Measurements from ENCODE around the gene CD38. TPM values are rescaled to one million over a fixed set of nuclear protein-coding genes. Genes with fewer than 3 reads are reported as not detected.

Gene CD38
- total and polyA plus RNA-seq, 5 donors from 2014 or later = 4.8 to 14.5 (median 6.4) TPM

GRCh38 chr4:15740764-15741404, 37.2 kb upstream of the CD38 start:
- Mint-ChIP-seq H3K9me3 (peaks cover 2 to 22% (median 9%) of the 10 kb centered on the region in 7 donors), H3K4me1 (peaks cover 0 to 13% (median 5%) of the 10 kb centered on the region in 4 donors), H3K27ac (no peak overlapping the region), H3K27me3 (peaks cover 24% of the 10 kb centered on the region), H3K36me3 (peaks cover 7% of the 10 kb centered on the region), H3K4me3 (no peak overlapping the region)
- Histone ChIP-seq H3K4me3 (ENCODE audit: low read depth, low read length) (no peak overlapping the region), H3K27ac (ENCODE audit: insufficient read depth, low read length, poor library complexity, severe bottlenecking) (no peak overlapping the region), H3K9me3 (ENCODE audit: control insufficient read depth in 2 of 2, low read length in 2 of 2) (peaks cover 9 to 15% of the 10 kb centered on the region in 2 experiments), H3K4me1 (ENCODE audit: control insufficient read depth, insufficient read depth, low read length, poor library complexity, severe bottlenecking) (no peaks in the 10 kb centered on the region), H3K27me3 (ENCODE audit: control insufficient read depth, insufficient read depth, low read length) (peaks cover 4% of the 10 kb centered on the region), H3K36me3 (ENCODE audit: control insufficient read depth, insufficient read depth, low read length) (no peaks in the 10 kb centered on the region)
- no peak for ATAC-seq (ENCODE audit: low read depth in 2 of 2)
- DNase-seq = no peak

- Mint-ChIP-seq H3K27ac (no peak overlapping the region), H3K27me3 (peaks cover 17% of the 10 kb centered on the region), H3K4me1 (peaks cover 0 to 12% (median 6%) of the 10 kb centered on the region in 4 donors), H3K9me3 (peaks cover 3 to 22% (median 9%) of the 10 kb centered on the region in 7 donors), H3K4me3 (no peak overlapping the region), H3K36me3 (peaks cover 12% of the 10 kb centered on the region)
- no peak for DNase-seq
- Histone ChIP-seq H3K4me3 (ENCODE audit: low read depth, low read length) (no peak overlapping the region), H3K9me3 (ENCODE audit: control insufficient read depth in 2 of 2, low read length in 2 of 2) (peaks cover 12 to 15% of the 10 kb centered on the region in 2 experiments), H3K4me1 (ENCODE audit: control insufficient read depth, insufficient read depth, low read length, poor library complexity, severe bottlenecking) (no peaks in the 10 kb centered on the region), H3K27me3 (ENCODE audit: control insufficient read depth, insufficient read depth, low read length) (peaks cover 4% of the 10 kb centered on the region), H3K36me3 (ENCODE audit: control insufficient read depth, insufficient read depth, low read length) (no peaks in the 10 kb centered on the region), H3K27ac (ENCODE audit: insufficient read depth, low read length, poor library complexity, severe bottlenecking) (no peak overlapping the region)
- no peak for ATAC-seq (ENCODE audit: low read depth in 2 of 2)
Observed at GRCh38 chr4:15742083-15742582, 36.0 kb upstream of the CD38 start.

- Mint-ChIP-seq H3K27ac (no peak overlapping the region), H3K9me3 (peaks cover 3 to 22% (median 9%) of the 10 kb centered on the region in 7 donors), H3K4me3 (no peak overlapping the region), H3K27me3 (peaks cover 12% of the 10 kb centered on the region), H3K36me3 (peaks cover 12% of the 10 kb centered on the region), H3K4me1 (peaks cover 0 to 8% (median 6%) of the 10 kb centered on the region in 4 donors)
- H3K4me3 ChIP-seq (ENCODE audit: low read depth, low read length) = no peak overlapping the region
- H3K27me3 ChIP-seq (ENCODE audit: control insufficient read depth, insufficient read depth, low read length) = peaks cover under 1% of the 10 kb centered on the region
- no peak overlapping the region for H3K27ac ChIP-seq (ENCODE audit: insufficient read depth, low read length, poor library complexity, severe bottlenecking)
- ATAC-seq (ENCODE audit: low read depth in 2 of 2) (no peak), DNase-seq (no peak)
- H3K9me3 ChIP-seq (ENCODE audit: control insufficient read depth in 2 of 2, low read length in 2 of 2) = peaks cover 12 to 15% of the 10 kb centered on the region in 2 experiments
- H3K4me1 ChIP-seq (ENCODE audit: control insufficient read depth, insufficient read depth, low read length, poor library complexity, severe bottlenecking) = no peaks in the 10 kb centered on the region
- no peaks in the 10 kb centered on the region for H3K36me3 ChIP-seq (ENCODE audit: control insufficient read depth, insufficient read depth, low read length)
Observed at GRCh38 chr4:15742637-15743036, 35.5 kb upstream of the CD38 start.

- DNase-seq (no peak), ATAC-seq (ENCODE audit: low read depth in 2 of 2) (no peak)
- Histone ChIP-seq H3K36me3 (ENCODE audit: control insufficient read depth, insufficient read depth, low read length) (no peaks in the 10 kb centered on the region), H3K4me3 (ENCODE audit: low read depth, low read length) (no peak overlapping the region), H3K9me3 (ENCODE audit: control insufficient read depth in 2 of 2, low read length in 2 of 2) (peaks cover 12 to 15% of the 10 kb centered on the region in 2 experiments), H3K4me1 (ENCODE audit: control insufficient read depth, insufficient read depth, low read length, poor library complexity, severe bottlenecking) (no peaks in the 10 kb centered on the region), H3K27me3 (ENCODE audit: control insufficient read depth, insufficient read depth, low read length) (no peaks in the 10 kb centered on the region), H3K27ac (ENCODE audit: insufficient read depth, low read length, poor library complexity, severe bottlenecking) (no peak overlapping the region)
- Mint-ChIP-seq H3K9me3 (peaks cover 3 to 22% (median 9%) of the 10 kb centered on the region in 7 donors), H3K27ac (no peak overlapping the region), H3K4me3 (no peak overlapping the region), H3K36me3 (peaks cover 12% of the 10 kb centered on the region), H3K27me3 (peaks cover 7% of the 10 kb centered on the region), H3K4me1 (peaks cover 0 to 8% (median 3%) of the 10 kb centered on the region in 4 donors)
Observed at GRCh38 chr4:15744016-15744545, 34.0 kb upstream of the CD38 start.

- Histone ChIP-seq H3K4me3 (ENCODE audit: low read depth, low read length) (no peak overlapping the region), H3K4me1 (ENCODE audit: control insufficient read depth, insufficient read depth, low read length, poor library complexity, severe bottlenecking) (no peaks in the 10 kb centered on the region), H3K27ac (ENCODE audit: insufficient read depth, low read length, poor library complexity, severe bottlenecking) (no peak overlapping the region), H3K36me3 (ENCODE audit: control insufficient read depth, insufficient read depth, low read length) (no peaks in the 10 kb centered on the region), H3K27me3 (ENCODE audit: control insufficient read depth, insufficient read depth, low read length) (no peaks in the 10 kb centered on the region), H3K9me3 (ENCODE audit: control insufficient read depth in 2 of 2, low read length in 2 of 2) (peaks cover 12 to 15% of the 10 kb centered on the region in 2 experiments)
- peaks cover 0 to 8% (median 1%) of the 10 kb centered on the region in 4 donors for H3K4me1 Mint-ChIP-seq
- H3K27ac Mint-ChIP-seq = no peak overlapping the region
- ATAC-seq (ENCODE audit: low read depth in 2 of 2) (no peak), DNase-seq (no peak)
- peaks cover 1 to 19% (median 7%) of the 10 kb centered on the region in 7 donors for H3K9me3 Mint-ChIP-seq
- peaks cover 3% of the 10 kb centered on the region for H3K27me3 Mint-ChIP-seq
- no peak overlapping the region for H3K4me3 Mint-ChIP-seq
- peaks cover 10% of the 10 kb centered on the region for H3K36me3 Mint-ChIP-seq
Observed at GRCh38 chr4:15746110-15746509, 32.0 kb upstream of the CD38 start.

- no peak for ATAC-seq (ENCODE audit: low read depth in 2 of 2)
- peaks cover 0 to 3% of the 10 kb centered on the region in 2 experiments for H3K9me3 ChIP-seq (ENCODE audit: control insufficient read depth in 2 of 2, low read length in 2 of 2)
- H3K9me3 Mint-ChIP-seq = peaks cover 0 to 6% (median 3%) of the 10 kb centered on the region in 7 donors
- H3K4me3 ChIP-seq (ENCODE audit: low read depth, low read length) = no peak overlapping the region
- no peak for DNase-seq
- no peak overlapping the region for H3K27ac Mint-ChIP-seq
- H3K36me3 ChIP-seq (ENCODE audit: control insufficient read depth, insufficient read depth, low read length) = no peaks in the 10 kb centered on the region
- H3K4me1 Mint-ChIP-seq = peaks cover 0 to 17% (median 8%) of the 10 kb centered on the region in 4 donors
- no peak overlapping the region for H3K27ac ChIP-seq (ENCODE audit: insufficient read depth, low read length, poor library complexity, severe bottlenecking)
- no peak overlapping the region for H3K4me3 Mint-ChIP-seq
- H3K4me1 ChIP-seq (ENCODE audit: control insufficient read depth, insufficient read depth, low read length, poor library complexity, severe bottlenecking) = peaks cover 5% of the 10 kb centered on the region
- peaks cover 4% of the 10 kb centered on the region for H3K27me3 Mint-ChIP-seq
- peaks cover 5% of the 10 kb centered on the region for H3K36me3 Mint-ChIP-seq
- no peaks in the 10 kb centered on the region for H3K27me3 ChIP-seq (ENCODE audit: control insufficient read depth, insufficient read depth, low read length)
Observed at GRCh38 chr4:15749001-15749400, 29.1 kb upstream of the CD38 start.

- H3K36me3 Mint-ChIP-seq = peaks cover 2% of the 10 kb centered on the region
- peaks cover 0 to 3% (median 1%) of the 10 kb centered on the region in 7 donors for H3K9me3 Mint-ChIP-seq
- Histone ChIP-seq H3K36me3 (ENCODE audit: control insufficient read depth, insufficient read depth, low read length) (no peaks in the 10 kb centered on the region), H3K4me1 (ENCODE audit: control insufficient read depth, insufficient read depth, low read length, poor library complexity, severe bottlenecking) (peaks cover 27% of the 10 kb centered on the region), H3K27ac (ENCODE audit: insufficient read depth, low read length, poor library complexity, severe bottlenecking) (no peak overlapping the region), H3K4me3 (ENCODE audit: low read depth, low read length) (no peak overlapping the region), H3K9me3 (ENCODE audit: control insufficient read depth in 2 of 2, low read length in 2 of 2) (peaks cover 0 to 2% of the 10 kb centered on the region in 2 experiments), H3K27me3 (ENCODE audit: control insufficient read depth, insufficient read depth, low read length) (no peaks in the 10 kb centered on the region)
- no peak overlapping the region for H3K27ac Mint-ChIP-seq
- no peak overlapping the region for H3K4me3 Mint-ChIP-seq
- peaks cover 4% of the 10 kb centered on the region for H3K27me3 Mint-ChIP-seq
- peaks cover 15 to 39% (median 27%) of the 10 kb centered on the region in 4 donors for H3K4me1 Mint-ChIP-seq
- DNase-seq (no peak), ATAC-seq (ENCODE audit: low read depth in 2 of 2) (no peak)
Observed at GRCh38 chr4:15751153-15751552, 27.0 kb upstream of the CD38 start.
